CD4-positive, alpha-beta T cell treated with Interleukin-2 at 100 ng/mL for 4 hours (primary cell): Measurements from ENCODE around the gene CRYBA4.

Experiments
- DNase-seq: peaks from one replicate; pipeline ENCODE4 v3.0.0-alpha.2; 2020; ENCODE audit warnings: low spot score

CRYBA4 gene

DNA sequence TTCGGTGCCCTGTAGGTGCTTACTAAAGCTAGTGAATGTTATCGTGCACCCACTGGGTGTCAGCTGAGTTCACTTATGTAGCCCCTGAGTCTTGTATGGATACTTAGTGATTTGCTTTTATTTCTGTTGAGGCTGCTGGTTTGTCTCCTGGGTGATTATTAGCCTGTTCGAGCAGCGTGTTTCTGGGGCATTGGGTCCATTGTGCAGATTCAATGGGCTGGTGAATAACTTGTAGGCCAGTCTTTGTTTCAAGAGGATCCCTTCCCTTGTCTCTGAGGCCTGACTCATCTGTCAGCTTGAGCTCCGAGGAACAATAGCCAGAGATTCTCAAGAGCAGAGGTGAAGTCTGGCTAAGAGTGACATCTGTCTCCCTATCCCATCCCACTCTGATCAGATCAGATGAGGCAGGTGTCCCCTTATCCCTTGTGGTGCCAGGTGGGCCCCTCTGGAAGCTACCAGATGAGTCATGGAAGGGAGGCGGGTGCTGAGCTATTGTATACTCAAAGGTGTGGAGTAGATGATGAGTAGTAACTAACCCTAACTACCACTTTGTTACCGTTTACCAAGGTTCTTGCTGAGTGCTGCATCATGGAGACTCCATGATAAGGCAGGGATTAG, 39.3 kb downstream of the CRYBA4 start:
- no peak for DNase-seq

DNA sequence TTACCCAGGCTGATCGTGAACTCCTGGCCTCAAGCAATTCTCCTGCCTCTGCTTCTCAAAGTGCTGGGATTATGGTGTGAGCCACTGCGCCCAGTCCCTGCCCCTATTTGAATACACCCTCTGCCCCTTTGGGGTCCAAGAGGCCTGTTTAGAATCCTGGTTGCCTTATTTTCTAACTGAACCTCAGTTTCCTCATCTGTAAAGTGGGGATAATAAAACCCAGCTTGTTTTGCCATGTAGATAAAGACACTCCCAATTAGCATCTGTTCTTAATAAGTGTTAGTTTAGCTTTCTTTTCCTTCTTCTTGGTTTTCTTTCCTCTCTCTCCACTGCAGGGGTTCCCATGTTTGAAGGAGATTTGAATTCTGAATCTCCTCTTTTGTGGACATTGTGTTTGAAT, 40.4 kb downstream of the CRYBA4 start:
- no peak for DNase-seq

DNA sequence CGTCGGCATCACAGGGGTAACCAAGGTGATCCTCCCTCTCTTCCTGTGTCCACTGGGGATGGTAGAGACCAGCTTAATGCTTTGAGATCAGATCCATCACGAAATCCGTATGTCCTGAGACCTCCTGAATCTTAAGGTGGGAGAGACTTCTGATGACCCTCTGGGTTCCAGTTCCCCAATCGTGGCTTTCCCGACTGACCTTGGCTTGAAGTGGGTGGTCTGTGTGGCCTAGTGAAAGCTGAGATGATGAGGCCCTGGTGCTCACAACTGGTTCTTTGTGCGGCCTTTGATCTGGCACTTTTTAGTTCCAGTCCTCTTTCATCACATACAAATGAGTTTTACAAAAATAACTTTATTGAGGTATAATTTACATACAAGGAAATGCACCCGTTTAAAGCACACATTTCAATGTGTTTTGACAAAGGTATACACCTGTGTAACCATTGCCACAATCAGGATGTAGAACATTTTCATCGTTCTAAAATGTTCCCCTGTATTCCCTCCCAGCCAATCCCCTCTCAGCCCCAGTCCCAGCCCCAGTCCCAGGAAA, 41.7 kb downstream of the CRYBA4 start:
- DNase-seq: no peak

DNA sequence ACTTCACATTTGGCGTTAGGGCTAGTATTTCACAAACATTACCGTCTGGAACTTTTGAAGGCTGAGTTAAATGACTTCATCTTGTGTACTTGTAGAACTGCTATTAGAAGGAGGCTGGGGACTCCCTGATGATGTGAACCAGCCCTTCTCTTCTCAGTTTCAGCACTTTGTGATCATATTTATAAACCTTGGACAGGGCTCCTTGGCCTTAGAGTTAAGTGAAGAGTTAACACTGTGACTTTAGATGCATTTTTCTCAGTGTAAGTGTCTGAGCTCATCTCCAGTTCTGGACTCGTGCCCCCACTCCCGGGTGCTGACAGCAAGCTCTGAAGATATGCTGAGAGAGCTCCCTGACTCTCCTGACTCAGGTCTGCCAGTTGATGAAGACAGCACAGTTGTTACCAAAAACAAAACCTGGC, 44.1 kb downstream of the CRYBA4 start:
- DNase-seq: no peak

DNA sequence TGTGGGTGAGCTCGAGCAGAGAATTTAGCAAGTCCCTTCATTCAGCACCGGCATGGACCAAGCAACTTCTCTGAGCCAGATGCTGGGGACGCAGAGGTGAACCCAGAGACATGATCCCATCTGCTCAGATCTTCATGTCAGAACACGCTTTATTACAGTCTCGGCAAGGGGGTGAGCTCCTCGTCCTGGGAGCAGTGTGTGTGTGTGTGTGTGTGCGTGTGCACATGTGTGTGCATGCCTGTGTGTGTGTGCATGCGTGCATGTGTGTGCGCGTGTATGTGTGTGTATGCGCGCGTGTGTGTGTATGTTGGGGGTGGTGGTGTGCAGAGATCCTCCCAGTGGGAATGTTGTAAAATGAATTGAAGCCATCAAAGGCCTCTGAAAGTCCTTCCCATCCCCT, 45.4 kb downstream of the CRYBA4 start:
- no peak for DNase-seq

DNA sequence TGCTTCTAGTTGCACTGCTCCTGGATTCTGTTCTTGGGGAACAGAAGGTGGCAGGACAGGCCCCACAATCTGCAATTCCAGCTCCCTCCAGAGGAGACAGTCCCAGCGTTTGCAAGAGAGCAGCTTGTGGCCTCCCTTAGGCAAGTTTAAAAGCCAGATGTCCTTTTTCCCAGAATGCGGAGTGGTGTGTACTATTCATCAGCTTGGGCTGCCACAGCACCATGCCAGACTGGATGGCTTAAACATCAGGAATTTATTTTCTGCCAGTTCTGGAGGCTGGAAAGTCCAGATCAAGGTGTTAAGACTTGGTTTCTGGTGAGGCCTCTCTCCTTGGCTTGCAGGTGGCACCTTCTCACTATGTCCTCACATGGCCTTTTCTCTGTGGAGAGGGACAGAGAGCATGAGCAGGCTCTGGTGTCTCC, 47.3 kb downstream of the CRYBA4 start:
- DNase-seq: no peak

DNA sequence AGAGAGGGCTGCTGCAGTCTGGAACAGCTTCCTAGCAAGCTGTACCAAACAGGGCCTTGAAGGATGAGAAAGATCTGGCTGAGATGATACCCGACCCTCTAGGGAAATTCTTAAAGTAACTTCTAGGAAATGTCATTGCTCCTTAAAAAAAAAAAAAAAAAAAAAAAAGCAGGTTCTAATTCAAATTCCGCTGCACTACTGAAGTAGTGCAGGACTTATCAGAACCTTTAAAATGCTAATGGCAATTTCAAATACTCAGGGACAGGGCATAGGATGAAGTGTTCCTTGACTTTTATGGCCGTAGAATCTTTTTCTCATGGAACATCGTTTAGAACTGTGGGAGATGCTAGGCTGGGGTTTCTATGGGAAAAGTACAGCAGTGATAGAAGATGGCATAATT, 48.7 kb downstream of the CRYBA4 start:
- DNase-seq: no peak

DNA sequence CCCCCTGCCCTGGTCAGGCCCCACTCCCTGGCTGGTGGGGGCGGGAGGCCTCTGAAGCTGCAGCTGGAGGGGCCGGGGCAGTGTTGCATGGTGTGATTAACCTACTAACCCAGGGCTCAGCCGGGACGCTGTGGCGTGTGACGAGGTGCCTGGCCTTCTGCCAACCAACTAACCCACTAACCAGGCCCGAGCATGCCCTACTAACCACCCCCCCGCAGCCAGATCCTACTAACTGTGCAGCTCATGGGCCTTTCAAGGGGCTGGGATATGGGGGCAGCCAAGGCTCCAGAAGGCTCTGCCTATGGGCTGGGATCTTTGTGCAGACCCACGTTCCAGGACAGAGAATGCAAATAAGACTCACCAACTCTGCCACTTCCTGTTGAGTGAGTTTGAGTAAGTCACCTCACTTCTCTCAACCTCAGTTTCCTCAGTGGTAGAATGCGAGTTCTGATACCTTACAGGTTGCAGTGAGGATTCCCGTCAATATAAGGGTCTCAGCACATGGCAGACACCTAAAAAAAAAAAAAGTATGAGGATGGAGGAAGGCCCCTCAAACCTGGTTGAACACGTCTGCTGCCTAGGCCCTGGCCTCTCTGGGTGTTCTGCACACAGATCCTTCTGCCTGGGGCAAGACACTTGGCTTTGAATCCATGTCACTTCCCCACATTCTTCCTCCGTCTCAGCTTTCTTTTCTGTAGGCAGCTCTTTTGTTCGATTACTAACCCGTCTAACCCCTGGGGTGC, 49.7 kb downstream of the CRYBA4 start:
- DNase-seq: peak; percentile 73

DNA sequence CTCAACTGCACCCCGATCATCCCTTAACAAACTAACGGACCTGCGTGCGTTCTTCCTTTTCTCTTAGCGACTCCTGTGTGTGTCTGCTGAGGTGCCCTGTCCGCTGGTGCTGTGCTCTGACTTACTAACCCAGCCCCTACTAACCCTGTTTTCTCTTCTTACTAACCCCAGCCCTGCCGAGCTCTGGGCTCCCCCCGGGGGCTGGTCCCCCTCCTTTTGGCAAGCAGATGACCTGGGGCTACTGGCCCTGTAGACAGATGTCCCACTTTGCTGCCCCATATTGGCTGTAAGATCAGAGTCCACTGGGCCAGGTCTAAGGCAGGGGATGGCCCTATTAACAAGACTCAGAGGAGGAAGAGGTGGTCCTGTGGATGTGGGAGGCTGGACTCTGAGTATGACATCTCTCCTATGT, 50.3 kb downstream of the CRYBA4 start:
- DNase-seq: peak; percentile 21

DNA sequence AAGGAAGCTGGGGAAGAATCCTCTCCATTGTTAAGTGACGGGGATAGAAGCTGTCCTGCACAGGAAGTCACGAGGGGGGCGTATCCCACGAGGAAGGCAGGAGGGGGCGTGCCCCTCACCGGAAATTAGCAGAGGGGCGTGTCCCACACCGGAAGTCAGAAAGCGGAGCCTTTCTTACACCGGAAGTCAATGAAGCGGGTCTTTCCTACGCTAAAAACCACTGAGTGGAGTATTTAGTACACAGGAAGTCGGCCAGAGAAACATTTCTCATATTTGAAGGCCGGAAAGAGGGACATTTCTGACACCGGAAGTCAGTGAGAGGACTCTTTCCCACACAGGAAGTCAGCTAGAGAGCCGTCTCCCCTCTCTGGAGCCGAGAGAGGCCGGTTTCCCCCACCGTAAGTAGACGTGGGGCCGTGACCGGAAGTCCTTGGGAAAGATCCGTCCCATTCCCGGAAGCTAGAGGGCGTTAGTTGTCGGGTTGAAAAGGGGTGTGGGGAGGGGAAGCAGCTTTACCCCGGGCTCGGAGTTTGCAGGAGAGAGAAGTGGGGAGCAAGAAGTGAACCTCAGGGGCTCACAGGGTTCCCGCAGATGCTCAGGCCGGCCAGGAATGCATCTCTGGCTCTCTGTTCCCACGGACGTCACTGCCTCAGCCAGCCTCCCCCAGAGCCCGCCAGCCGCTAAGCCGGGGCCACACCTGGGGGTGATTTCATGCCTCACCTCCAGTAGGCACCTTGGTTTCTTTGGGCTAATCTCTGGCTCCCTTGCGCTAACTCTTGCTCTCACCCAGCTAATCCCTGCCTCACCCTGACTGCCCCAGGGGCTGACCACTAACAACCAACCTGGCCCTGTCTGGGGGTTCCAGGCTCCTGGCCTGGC, 51.1 kb downstream of the CRYBA4 start:
- DNase-seq: peak; percentile 93

DNA sequence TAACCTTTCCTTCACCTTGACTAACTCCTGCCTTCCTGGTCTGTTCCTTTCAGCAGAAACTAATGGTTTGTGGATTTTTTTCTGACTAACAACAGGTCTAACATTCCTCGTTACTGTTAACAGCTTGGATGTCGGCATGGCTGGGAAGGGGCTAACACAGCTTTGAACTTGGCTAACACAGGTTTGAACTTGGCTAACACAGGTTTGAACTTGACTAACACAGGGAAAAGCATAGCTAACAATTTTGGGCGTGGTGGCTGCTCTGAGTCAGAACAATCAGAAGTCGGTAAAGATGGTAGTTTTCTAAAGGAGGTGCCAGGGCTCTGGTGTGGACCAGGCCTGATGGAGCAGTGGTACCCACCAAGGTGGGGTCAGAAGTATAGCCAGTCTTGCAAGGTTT, 51.7 kb downstream of the CRYBA4 start:
- DNase-seq: peak; percentile 66

DNA sequence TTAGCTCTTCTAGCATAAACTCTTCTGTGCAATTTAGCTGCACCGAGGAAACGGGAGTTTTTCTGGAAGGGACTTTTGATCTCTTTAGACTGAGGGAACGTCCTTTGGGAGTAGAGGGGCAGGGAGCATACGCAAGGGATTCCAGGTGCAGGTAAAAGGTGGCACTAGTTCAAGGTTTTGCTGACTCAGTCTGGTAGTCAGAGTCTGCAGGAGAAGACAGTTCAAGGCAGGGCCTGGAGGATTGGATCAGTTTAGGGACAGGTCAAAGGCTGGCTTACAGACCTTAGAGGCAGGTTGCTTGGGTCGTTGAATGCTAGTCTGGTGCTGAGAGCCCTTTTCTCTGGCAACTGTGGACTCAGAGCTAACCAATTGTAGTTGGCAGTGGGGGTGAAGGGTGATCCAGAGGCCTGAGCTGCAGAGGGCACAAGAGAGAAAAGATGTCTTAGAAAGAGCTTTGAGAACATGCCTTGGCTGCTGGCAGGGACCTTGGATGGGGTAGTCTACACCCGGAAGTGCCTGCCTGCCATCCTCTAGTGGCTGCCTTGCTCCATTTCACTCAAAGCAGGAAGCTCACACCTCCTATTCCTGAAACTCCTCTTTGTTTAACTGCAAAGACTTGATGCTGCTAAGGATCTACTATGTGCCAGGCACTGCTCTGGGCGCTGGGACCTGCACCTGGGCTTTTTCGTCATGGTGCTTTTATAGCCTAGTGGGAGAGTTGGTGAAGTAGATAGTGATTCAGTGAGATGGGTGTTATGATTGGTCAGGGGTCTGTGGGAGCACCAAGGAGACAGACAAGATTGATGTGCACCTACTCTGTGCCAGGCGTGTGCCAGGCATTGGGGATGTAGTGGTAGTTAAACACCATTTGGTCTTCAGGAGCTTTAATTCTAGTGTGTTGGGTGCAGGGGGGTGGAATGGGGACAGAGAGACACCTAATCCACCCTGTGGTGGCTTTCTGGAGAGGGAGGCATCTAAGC, 52.7 kb downstream of the CRYBA4 start:
- peak; percentile 32 for DNase-seq

DNA sequence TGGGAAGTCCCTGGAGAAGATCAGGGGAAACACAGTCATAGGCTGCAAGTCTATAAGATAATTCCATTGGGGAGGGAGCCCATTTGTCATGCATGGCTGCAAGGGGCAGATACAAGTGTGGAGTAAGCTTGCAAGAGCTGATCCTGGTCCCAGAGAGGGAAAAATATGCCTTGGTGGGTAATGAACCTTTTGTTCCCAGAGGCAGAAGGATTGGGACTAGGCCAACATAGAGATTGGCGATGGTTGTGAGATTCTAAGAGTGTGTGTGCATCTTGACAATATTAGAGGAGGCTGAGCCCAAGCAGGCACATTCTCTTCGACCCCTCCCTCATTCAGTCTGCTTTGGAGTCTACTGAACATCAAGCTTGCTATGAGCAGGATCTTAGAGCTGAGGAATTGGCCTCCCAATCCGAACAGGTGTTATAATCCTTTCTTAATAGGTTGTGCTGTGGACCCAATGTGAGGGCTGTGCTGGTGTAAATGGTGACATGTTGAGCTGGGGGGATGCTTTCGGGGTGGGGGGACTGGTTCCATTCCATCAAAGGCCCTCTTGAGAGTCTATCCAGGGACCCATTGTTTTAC, 54.0 kb downstream of the CRYBA4 start:
- DNase-seq: no peak

DNA sequence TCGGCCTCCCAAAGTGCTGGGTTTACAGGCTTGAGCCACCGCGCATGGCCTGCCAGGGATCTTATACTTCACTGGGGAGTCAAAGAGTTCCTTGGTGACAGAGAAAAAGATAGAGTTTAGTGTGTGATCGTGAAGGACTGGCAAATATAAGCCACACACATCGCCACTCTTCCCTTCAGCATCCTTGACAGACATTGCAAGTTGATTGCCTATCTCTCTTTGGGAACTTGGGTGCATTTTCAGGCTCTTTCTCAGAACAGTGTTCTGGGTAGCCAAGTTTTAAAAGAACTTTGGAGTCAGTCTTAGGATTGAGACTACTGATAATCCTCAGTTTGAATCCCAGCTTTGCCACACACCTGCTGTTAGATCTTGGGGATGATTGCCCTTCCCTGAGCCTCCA, 55.5 kb downstream of the CRYBA4 start:
- no peak for DNase-seq

DNA sequence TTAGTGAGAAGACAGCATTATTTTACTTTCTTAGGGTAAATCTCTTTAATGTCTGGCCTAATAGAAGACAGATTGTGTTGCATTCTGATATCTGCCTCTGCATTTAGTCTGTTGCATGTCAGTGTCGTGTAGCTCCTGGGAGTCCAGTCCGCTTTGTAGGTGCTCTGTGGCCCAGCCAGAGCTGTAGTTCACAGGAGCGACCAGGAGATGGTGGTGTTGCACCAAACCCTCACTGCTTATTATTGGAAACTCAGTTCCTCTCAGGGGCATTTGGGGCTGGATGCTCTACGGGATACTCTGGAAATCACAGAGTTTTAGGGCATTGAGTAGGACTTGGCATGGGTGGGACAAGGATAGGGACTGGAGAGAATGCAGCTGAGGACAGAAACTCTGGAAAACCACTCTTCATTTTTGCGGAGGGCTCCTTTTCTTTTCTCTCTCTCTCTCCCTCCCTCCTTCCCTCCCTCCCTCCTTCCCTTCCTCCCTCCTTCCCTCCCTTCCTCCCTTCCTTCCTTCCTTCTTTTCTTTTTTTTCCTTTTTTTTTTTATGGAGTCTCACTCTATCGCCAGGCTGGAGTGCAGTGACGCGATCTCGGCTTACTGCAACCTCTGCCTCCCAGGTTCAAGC, 57.4 kb downstream of the CRYBA4 start:
- peak; percentile 77 for DNase-seq
